Liver (tissue), 9 donors: ENCODE results near the gene ZDHHC24. TPM values are rescaled to one million over a fixed set of nuclear protein-coding genes. Genes with fewer than 3 reads are reported as not detected.

Experiments
- DNase-seq: peaks from one replicate; pipeline ENCODE4 v3.0.0-alpha.2; 2017; ENCODE audit warnings: low spot score
- H3K27ac ChIP-seq, 2 donors: one replicate each; pipeline ENCODE4 v1.7.0; 2013; ENCODE audit warnings: inconsistent platforms in 2 of 2, low read length in 2 of 2, control low read depth in 1 of 2, low read depth in 1 of 2, mild to moderate bottlenecking in 1 of 2
- H3K27me3 ChIP-seq, 4 donors: one replicate each; pipeline versions ENCODE4 v1.6.1 to v1.7.0; 2013; ENCODE audit warnings: low read length in 3 of 4, inconsistent platforms in 1 of 4, mild to moderate bottlenecking in 1 of 4, moderate library complexity in 1 of 4; ENCODE audit not compliant: control insufficient read depth in 4 of 4, insufficient read depth in 4 of 4
- H3K36me3 ChIP-seq, 4 donors: one replicate each; pipeline versions ENCODE4 v1.6.1 to v1.7.0; 2013; ENCODE audit warnings: low read length in 3 of 4, mild to moderate bottlenecking in 3 of 4, low read depth in 1 of 4, moderate library complexity in 1 of 4; ENCODE audit not compliant: control insufficient read depth in 4 of 4, insufficient read depth in 3 of 4
- H3K4me1 ChIP-seq, 4 donors: one replicate each; pipeline versions ENCODE4 v1.6.1 to v1.7.0; 2013; ENCODE audit warnings: low read length in 3 of 4, mild to moderate bottlenecking in 3 of 4, moderate library complexity in 1 of 4; ENCODE audit not compliant: control insufficient read depth in 4 of 4, insufficient read depth in 4 of 4
- H3K4me3 ChIP-seq, 3 donors: one replicate each; pipeline versions ENCODE4 v1.6.1 to v1.7.0; 2013; ENCODE audit warnings: low read length in 3 of 3, control low read depth in 1 of 3, low read depth in 1 of 3, mild to moderate bottlenecking in 1 of 3
- H3K9ac ChIP-seq, 2 donors: one replicate each; pipeline ENCODE4 v1.7.0; 2013; ENCODE audit warnings: low read length in 2 of 2, mild to moderate bottlenecking in 2 of 2, moderate library complexity in 2 of 2, control low read depth in 1 of 2, low read depth in 1 of 2
- H3K9me3 ChIP-seq, 4 donors: one replicate each; pipeline versions ENCODE4 v1.6.1 to v1.7.0; 2013; ENCODE audit warnings: low read length in 3 of 4; ENCODE audit not compliant: control insufficient read depth in 4 of 4
- EGR1 ChIP-seq, 2 donors: IDR thresholded peaks; 2 replicates each; pipeline ENCODE4 v1.6.1; 2016 to 2018; ENCODE audit warnings: antibody characterized with exemption in 2 of 2, low read depth in 2 of 2
- GABPA ChIP-seq, 2 donors: IDR thresholded peaks in 1 of 2; conservative IDR thresholded peaks in 1 of 2; 2 replicates each; pipeline ENCODE4 v1.6.1; 2016; ENCODE audit warnings: antibody characterized with exemption in 2 of 2, mild to moderate bottlenecking in 1 of 2, moderate library complexity in 1 of 2
- JUND ChIP-seq, 2 donors: IDR thresholded peaks; 2 replicates each; pipeline ENCODE4 v1.6.1; 2016; ENCODE audit warnings: antibody characterized with exemption in 2 of 2
- RAD21 ChIP-seq, 2 donors: IDR thresholded peaks; 2 replicates each; pipeline ENCODE4 v1.6.1; 2016; ENCODE audit warnings: antibody characterized with exemption in 2 of 2, mild to moderate bottlenecking in 2 of 2
- TAF1 ChIP-seq: conservative IDR thresholded peaks from 2 replicates; pipeline ENCODE4 v1.6.1; 2016; ENCODE audit warnings: antibody characterized with exemption, mild to moderate bottlenecking
- WGBS: extraction: QIAGEN DNeasy Blood & Tissue Kit; methylation state at CpG from one replicate; pipeline ENCODE4 v1.1.7; 2013; 5-methylcytosine and 5-hydroxymethylcytosine counted together
- polyA plus RNA-seq, 2 donors: library from polyadenylated mRNA; stranded (reverse) in 1 of 2; unstranded in 1 of 2; fragments of 200-250 nt in 1 of 2; fragments of >200 nt in 1 of 2; fragmentation: Nextera tagmentation in 1 of 2; extraction: Ambion mirVana in 1 of 2; gene quantifications; one replicate each; pipeline versions ENCODE4 v1.2.1 to v1.2.3, GENCODE V29; 2013 to 2015
- total RNA-seq, 2 donors: library from RNA; depleted of rRNA; stranded (reverse); fragments of >200 nt; gene quantifications; one replicate each; pipeline ENCODE4 v1.2.3, GENCODE V29; 2014
- TF ChIP-seq, protein P1 (sequence below): IDR thresholded peaks from 2 replicates; pipeline ENCODE4 v1.6.1; 2016; ENCODE audit warnings: antibody characterized with exemption
- TF ChIP-seq, protein P2 (sequence below): IDR thresholded peaks from 2 replicates; pipeline ENCODE4 v1.6.1; 2016; ENCODE audit warnings: antibody characterized with exemption
- TF ChIP-seq, protein P3 (sequence below): IDR thresholded peaks from 2 replicates; pipeline ENCODE4 v1.6.1; 2016; ENCODE audit warnings: antibody characterized with exemption, mild to moderate bottlenecking
- donor health status: healthy.
- donor health status: healthy.
- donor health status: healthy.
- donor health status: healthy.
- donor health status: healthy.

ZDHHC24 gene
- total and polyA plus RNA-seq, 4 donors: 4.1 to 6.4 (median 5.1) TPM

DNA sequence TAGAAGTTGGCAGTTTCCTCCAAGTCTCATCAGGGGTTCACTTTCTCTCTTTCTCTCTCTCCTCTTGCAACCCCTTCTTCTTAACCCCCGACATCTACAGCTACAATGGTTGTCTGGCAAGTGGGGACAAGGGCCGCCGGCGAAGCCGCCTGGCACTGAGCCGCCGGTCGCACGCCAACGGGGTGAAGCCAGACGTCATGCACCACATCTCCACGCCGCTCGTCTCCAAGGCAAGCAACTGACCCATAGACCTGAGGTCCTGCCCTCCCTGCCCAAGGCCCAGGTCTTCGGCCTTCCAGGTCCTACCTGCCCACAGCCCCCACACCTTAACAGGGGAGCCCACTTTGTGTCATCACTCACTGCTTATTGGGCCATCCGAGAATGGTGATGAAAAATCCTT lies 74.7 kb downstream of the ZDHHC24 start:
- 96% methylated on average over 16 of the region's 16 CpGs for WGBS
- peaks cover 4 to 14% (median 9%) of the 10 kb centered on the region in 4 donors for H3K4me1 ChIP-seq
- DNase-seq: no peak
- H3K9me3 ChIP-seq: no peaks in the 10 kb centered on the region
- H3K9ac ChIP-seq: no peak overlapping the region
- no peaks in the 10 kb centered on the region for H3K27me3 ChIP-seq
- no peak overlapping the region for H3K27ac ChIP-seq
- H3K36me3 ChIP-seq: peaks cover 0 to 8% (median 0%) of the 10 kb centered on the region in 4 donors
- TF ChIP-seq EGR1 (IDR thresholded peaks at IDR 0.05; ENCODE audit: low read depth in 2 of 2): no peak
- TF ChIP-seq JUND (IDR thresholded peaks at IDR 0.05): no peak
- TF ChIP-seq, protein P1, sequence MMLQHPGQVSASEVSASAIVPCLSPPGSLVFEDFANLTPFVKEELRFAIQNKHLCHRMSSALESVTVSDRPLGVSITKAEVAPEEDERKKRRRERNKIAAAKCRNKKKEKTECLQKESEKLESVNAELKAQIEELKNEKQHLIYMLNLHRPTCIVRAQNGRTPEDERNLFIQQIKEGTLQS: no peak
- TF ChIP-seq, protein P2, sequence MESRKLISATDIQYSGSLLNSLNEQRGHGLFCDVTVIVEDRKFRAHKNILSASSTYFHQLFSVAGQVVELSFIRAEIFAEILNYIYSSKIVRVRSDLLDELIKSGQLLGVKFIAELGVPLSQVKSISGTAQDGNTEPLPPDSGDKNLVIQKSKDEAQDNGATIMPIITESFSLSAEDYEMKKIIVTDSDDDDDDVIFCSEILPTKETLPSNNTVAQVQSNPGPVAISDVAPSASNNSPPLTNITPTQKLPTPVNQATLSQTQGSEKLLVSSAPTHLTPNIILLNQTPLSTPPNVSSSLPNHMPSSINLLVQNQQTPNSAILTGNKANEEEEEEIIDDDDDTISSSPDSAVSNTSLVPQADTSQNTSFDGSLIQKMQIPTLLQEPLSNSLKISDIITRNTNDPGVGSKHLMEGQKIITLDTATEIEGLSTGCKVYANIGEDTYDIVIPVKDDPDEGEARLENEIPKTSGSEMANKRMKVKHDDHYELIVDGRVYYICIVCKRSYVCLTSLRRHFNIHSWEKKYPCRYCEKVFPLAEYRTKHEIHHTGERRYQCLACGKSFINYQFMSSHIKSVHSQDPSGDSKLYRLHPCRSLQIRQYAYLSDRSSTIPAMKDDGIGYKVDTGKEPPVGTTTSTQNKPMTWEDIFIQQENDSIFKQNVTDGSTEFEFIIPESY: no peak
- no peak for TF ChIP-seq TAF1
- no peak for TF ChIP-seq GABPA (IDR thresholded peaks at IDR 0.05 in 1 of 2, conservative IDR thresholded peaks at IDR 0.05 in 1 of 2)
- no peak for TF ChIP-seq RAD21 (IDR thresholded peaks at IDR 0.05)
- TF ChIP-seq, protein P3, sequence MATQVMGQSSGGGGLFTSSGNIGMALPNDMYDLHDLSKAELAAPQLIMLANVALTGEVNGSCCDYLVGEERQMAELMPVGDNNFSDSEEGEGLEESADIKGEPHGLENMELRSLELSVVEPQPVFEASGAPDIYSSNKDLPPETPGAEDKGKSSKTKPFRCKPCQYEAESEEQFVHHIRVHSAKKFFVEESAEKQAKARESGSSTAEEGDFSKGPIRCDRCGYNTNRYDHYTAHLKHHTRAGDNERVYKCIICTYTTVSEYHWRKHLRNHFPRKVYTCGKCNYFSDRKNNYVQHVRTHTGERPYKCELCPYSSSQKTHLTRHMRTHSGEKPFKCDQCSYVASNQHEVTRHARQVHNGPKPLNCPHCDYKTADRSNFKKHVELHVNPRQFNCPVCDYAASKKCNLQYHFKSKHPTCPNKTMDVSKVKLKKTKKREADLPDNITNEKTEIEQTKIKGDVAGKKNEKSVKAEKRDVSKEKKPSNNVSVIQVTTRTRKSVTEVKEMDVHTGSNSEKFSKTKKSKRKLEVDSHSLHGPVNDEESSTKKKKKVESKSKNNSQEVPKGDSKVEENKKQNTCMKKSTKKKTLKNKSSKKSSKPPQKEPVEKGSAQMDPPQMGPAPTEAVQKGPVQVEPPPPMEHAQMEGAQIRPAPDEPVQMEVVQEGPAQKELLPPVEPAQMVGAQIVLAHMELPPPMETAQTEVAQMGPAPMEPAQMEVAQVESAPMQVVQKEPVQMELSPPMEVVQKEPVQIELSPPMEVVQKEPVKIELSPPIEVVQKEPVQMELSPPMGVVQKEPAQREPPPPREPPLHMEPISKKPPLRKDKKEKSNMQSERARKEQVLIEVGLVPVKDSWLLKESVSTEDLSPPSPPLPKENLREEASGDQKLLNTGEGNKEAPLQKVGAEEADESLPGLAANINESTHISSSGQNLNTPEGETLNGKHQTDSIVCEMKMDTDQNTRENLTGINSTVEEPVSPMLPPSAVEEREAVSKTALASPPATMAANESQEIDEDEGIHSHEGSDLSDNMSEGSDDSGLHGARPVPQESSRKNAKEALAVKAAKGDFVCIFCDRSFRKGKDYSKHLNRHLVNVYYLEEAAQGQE: no peak
- no peak overlapping the region for H3K4me3 ChIP-seq

Other genes with a start within 250 kb of the ZDHHC24 start
- gene CD248, start 229.0 kb downstream of the ZDHHC24 start, total RNA-seq: 1 to 10 TPM; 1.0 to 3.0 TPM
- 1 to 10 TPM in 1 of 2 donors, under 1 TPM in 1; 0.64 to 1.5 TPM for gene CD248, start 229.0 kb downstream of the ZDHHC24 start, polyA plus RNA-seq
- 1 to 10 TPM in 1 of 2 donors, under 1 TPM in 1; 0.50 to 1.1 TPM for gene RIN1, start 209.6 kb downstream of the ZDHHC24 start, total RNA-seq
- under 1 TPM; 0.11 to 0.55 TPM for gene RIN1, start 209.6 kb downstream of the ZDHHC24 start, polyA plus RNA-seq
- 10 to 100 TPM; 12.0 to 20.0 TPM for gene BRMS1, start 200.9 kb downstream of the ZDHHC24 start, total RNA-seq
- gene BRMS1, start 200.9 kb downstream of the ZDHHC24 start, polyA plus RNA-seq: 10 to 100 TPM; 20.6 to 24.0 TPM
- 10 to 100 TPM; 17.2 to 20.8 TPM for gene B4GAT1, start 198.4 kb downstream of the ZDHHC24 start, total RNA-seq
- gene B4GAT1, start 198.4 kb downstream of the ZDHHC24 start, polyA plus RNA-seq: 10 to 100 TPM; 12.0 to 18.1 TPM
- gene SLC29A2, start 174.3 kb downstream of the ZDHHC24 start, total RNA-seq: 1 to 10 TPM; 1.5 to 3.3 TPM
- 1 to 10 TPM; 1.2 to 1.6 TPM for gene SLC29A2, start 174.3 kb downstream of the ZDHHC24 start, polyA plus RNA-seq
- not detected for gene NPAS4, start 125.0 kb downstream of the ZDHHC24 start, total RNA-seq
- under 1 TPM in 1 of 2 donors, not detected in 1; 0.01 TPM for gene NPAS4, start 125.0 kb downstream of the ZDHHC24 start, polyA plus RNA-seq
- 10 to 100 TPM; 18.0 to 24.7 TPM for gene MRPL11, start 107.2 kb downstream of the ZDHHC24 start, total RNA-seq
- 10 to 100 TPM; 39.9 to 45.6 TPM for gene MRPL11, start 107.2 kb downstream of the ZDHHC24 start, polyA plus RNA-seq
- gene PELI3, start 79.1 kb downstream of the ZDHHC24 start, total RNA-seq: 1 to 10 TPM; 1.9 to 5.4 TPM
- 1 to 10 TPM; 1.7 to 2.4 TPM for gene PELI3, start 79.1 kb downstream of the ZDHHC24 start, polyA plus RNA-seq
- gene DPP3, start 65.6 kb downstream of the ZDHHC24 start, total RNA-seq: 10 to 100 TPM; 29.8 to 41.0 TPM
- gene DPP3, start 65.6 kb downstream of the ZDHHC24 start, polyA plus RNA-seq: 10 to 100 TPM; 10.9 to 24.8 TPM
- 10 to 100 TPM in 1 of 2 donors, 1 to 10 TPM in 1; 9.8 to 18.5 TPM for gene BBS1, start 35.4 kb downstream of the ZDHHC24 start, total RNA-seq
- 1 to 10 TPM; 4.2 to 7.5 TPM for gene BBS1, start 35.4 kb downstream of the ZDHHC24 start, polyA plus RNA-seq
- not detected for gene ACTN3, start 855 bp upstream of the ZDHHC24 start, total RNA-seq
- gene ACTN3, start 855 bp upstream of the ZDHHC24 start, polyA plus RNA-seq: not detected
- 10 to 100 TPM in 1 of 2 donors, 1 to 10 TPM in 1; 8.5 to 20.2 TPM for gene CTSF, start 22.6 kb upstream of the ZDHHC24 start, total RNA-seq
- gene CTSF, start 22.6 kb upstream of the ZDHHC24 start, polyA plus RNA-seq: 10 to 100 TPM; 27.7 to 31.9 TPM
- gene CCDC87, start 47.0 kb upstream of the ZDHHC24 start, total RNA-seq: under 1 TPM; 0.14 to 0.17 TPM
- gene CCDC87, start 47.0 kb upstream of the ZDHHC24 start, polyA plus RNA-seq: under 1 TPM in 1 of 2 donors, not detected in 1; 0.14 TPM
- 10 to 100 TPM; 30.2 to 54.7 TPM for gene CCS, start 47.1 kb upstream of the ZDHHC24 start, total RNA-seq
- 10 to 100 TPM; 38.9 to 80.2 TPM for gene CCS, start 47.1 kb upstream of the ZDHHC24 start, polyA plus RNA-seq
- 10 to 100 TPM; 27.1 to 53.5 TPM for gene RBM14, start 70.6 kb upstream of the ZDHHC24 start, total RNA-seq
- 10 to 100 TPM in 1 of 2 donors, 1 to 10 TPM in 1; 7.0 to 16.7 TPM for gene RBM14, start 70.6 kb upstream of the ZDHHC24 start, polyA plus RNA-seq
- gene RBM4, start 92.7 kb upstream of the ZDHHC24 start, total RNA-seq: 10 to 100 TPM; 43.3 to 59.2 TPM
- gene RBM4, start 92.7 kb upstream of the ZDHHC24 start, polyA plus RNA-seq: 10 to 100 TPM; 36.9 to 49.4 TPM
- 10 to 100 TPM; 12.3 to 13.8 TPM for gene RBM4B, start 131.8 kb upstream of the ZDHHC24 start, total RNA-seq
- gene RBM4B, start 131.8 kb upstream of the ZDHHC24 start, polyA plus RNA-seq: 1 to 10 TPM; 7.1 to 8.8 TPM
- 100 to 1,000 TPM in 1 of 2 donors, 1 to 10 TPM in 1; 9.6 to 103 TPM for gene SPTBN2, start 183.2 kb upstream of the ZDHHC24 start, total RNA-seq
- 10 to 100 TPM; 12.2 to 33.1 TPM for gene SPTBN2, start 183.2 kb upstream of the ZDHHC24 start, polyA plus RNA-seq